WTC11 (cell line): Measurements from ENCODE around the gene OR4S1. TPM values are rescaled to one million over a fixed set of nuclear protein-coding genes. Genes with fewer than 3 reads are reported as not detected.

Source experiments
- ATAC-seq: fragments of 200-7000 bp; cut with Tn5 transposase; 2 replicates; pipeline ENCODE4 v1.10.0; 2021; ENCODE audit warnings: mild to moderate bottlenecking, moderate library complexity
- Bru-seq: library from RNA; stranded (reverse); fragments of 400-500 nt; gene quantifications from one replicate; lab custom pipeline; 2021; lab: Mats Ljungman, UMichigan
- CTCF ChIA-PET: fragments of 300-600 bp; sonication (Branson Sonifier 250); formaldehyde crosslinking; loops from one replicate; lab custom pipeline; 2021; ENCODE audit warnings: antibody characterized with exemption; lab: Charles Lee
- POLR2A ChIA-PET: fragments of 350-600 bp; sonication (Branson Sonifier 250); formaldehyde crosslinking; loops from one replicate; lab custom pipeline; 2021; ENCODE audit warnings: antibody characterized with exemption; lab: Charles Lee
- DNase-seq: peaks from one replicate; pipeline ENCODE4 v3.0.0; 2021; ENCODE audit warnings: low spot score
- H3K27ac Mint-ChIP-seq: 2 replicates; pipeline ENCODE4 v1.8.0; 2021; ENCODE audit warnings: mixed read lengths
- H3K27me3 Mint-ChIP-seq: 2 replicates; pipeline ENCODE4 v1.8.0; 2021; ENCODE audit warnings: low read depth, mild to moderate bottlenecking, moderate library complexity, mixed read lengths
- H3K36me3 Mint-ChIP-seq: 2 replicates; pipeline ENCODE4 v1.8.0; 2021; ENCODE audit warnings: mixed read lengths
- H3K4me1 Mint-ChIP-seq: 2 replicates; pipeline ENCODE4 v1.8.0; 2022; ENCODE audit warnings: mixed read lengths
- H3K4me3 Mint-ChIP-seq: 2 replicates; pipeline ENCODE4 v1.8.0; 2021; ENCODE audit warnings: mild to moderate bottlenecking, moderate library complexity, mixed read lengths
- H3K9me3 Mint-ChIP-seq: 2 replicates; pipeline ENCODE4 v1.8.0; 2021; ENCODE audit warnings: mixed read lengths
- CBFB ChIP-seq: sonication (generic); formaldehyde crosslinking; IDR thresholded peaks from 2 replicates; pipeline ENCODE4 v1.8.1; 2022; ENCODE audit warnings: mild to moderate bottlenecking, low read depth, missing genetic modification reagents
- ELF4 ChIP-seq: sonication (generic); formaldehyde crosslinking; IDR thresholded peaks from 2 replicates; pipeline ENCODE4 v1.8.1; 2022; ENCODE audit warnings: low read depth, mild to moderate bottlenecking, moderate library complexity, missing genetic modification reagents
- EMX1 ChIP-seq: fragments of 250-450 bp; sonication (Bioruptor Pico); IDR thresholded peaks from 2 replicates; pipeline ENCODE4 v1.8.0; 2021; ENCODE audit warnings: mild to moderate bottlenecking
- ETV6 ChIP-seq: sonication (generic); formaldehyde crosslinking; IDR thresholded peaks from 2 replicates; pipeline ENCODE4 v1.8.1; 2022; ENCODE audit warnings: mild to moderate bottlenecking, missing genetic modification reagents
- FOXJ3 ChIP-seq: sonication (generic); formaldehyde crosslinking; IDR thresholded peaks from 2 replicates; pipeline ENCODE4 v1.9.0; 2021; ENCODE audit warnings: missing genetic modification reagents, mild to moderate bottlenecking, borderline replicate concordance
- HMGA2 ChIP-seq: fragments of 250-450 bp; sonication (Bioruptor Pico); IDR thresholded peaks from 2 replicates; pipeline ENCODE4 v1.4.0; 2021; ENCODE audit warnings: mild to moderate bottlenecking, moderate library complexity
- NFE2L1 ChIP-seq: sonication (generic); formaldehyde crosslinking; IDR thresholded peaks from 2 replicates; pipeline ENCODE4 v1.8.1; 2023; ENCODE audit warnings: missing genetic modification reagents
- NFYB ChIP-seq: sonication (generic); formaldehyde crosslinking; conservative IDR thresholded peaks from 2 replicates; pipeline ENCODE4 v1.8.0; 2022; ENCODE audit warnings: low read depth, missing genetic modification reagents
- NR1H2 ChIP-seq: sonication (generic); formaldehyde crosslinking; IDR thresholded peaks from 2 replicates; pipeline ENCODE4 v1.9.0; 2021; ENCODE audit warnings: mild to moderate bottlenecking, moderate library complexity, missing genetic modification reagents
- NR2C2 ChIP-seq: sonication (generic); formaldehyde crosslinking; IDR thresholded peaks from 2 replicates; pipeline ENCODE4 v1.8.0; 2022; ENCODE audit warnings: mild to moderate bottlenecking, missing genetic modification reagents
- RORB ChIP-seq: fragments of 250-450 bp; sonication (Bioruptor Pico); IDR thresholded peaks from 2 replicates; pipeline ENCODE4 v1.9.0; 2021; ENCODE audit warnings: mild to moderate bottlenecking
- SMAD4 ChIP-seq: sonication (generic); formaldehyde crosslinking; IDR thresholded peaks from 2 replicates; pipeline ENCODE4 v1.8.0; 2022; ENCODE audit warnings: mild to moderate bottlenecking, missing genetic modification reagents
- ZNF232 ChIP-seq: sonication (generic); formaldehyde crosslinking; IDR thresholded peaks from 2 replicates; pipeline ENCODE4 v1.8.0; 2022; ENCODE audit warnings: mild to moderate bottlenecking, missing genetic modification reagents
- long read RNA-seq, 3 experiments: library from RNA in 1 of 3; library from capped mRNA in 1 of 3; library from polyadenylated mRNA in 1 of 3; unstranded in 2 of 3; stranded (forward) in 1 of 3; transcript quantifications; one replicate each; pipeline ENCODE4 v2.0.0, GENCODE V29; 2021
- total RNA-seq: library from RNA; stranded (reverse); gene quantifications from 3 replicates; pipeline ENCODE4 v1.2.3, GENCODE V29; 2021
- TF ChIP-seq, protein P1 (sequence below): sonication (generic); formaldehyde crosslinking; IDR thresholded peaks from 2 replicates; pipeline ENCODE4 v1.8.0; 2023; ENCODE audit warnings: missing genetic modification reagents, mild to moderate bottlenecking, borderline replicate concordance
- TF ChIP-seq, protein P2 (sequence below): fragments of 250-450 bp; sonication (Bioruptor Pico); IDR thresholded peaks from 2 replicates; pipeline ENCODE4 v1.9.0; 2021; ENCODE audit warnings: mild to moderate bottlenecking, borderline replicate concordance
- TF ChIP-seq, protein P3 (sequence below): sonication (generic); formaldehyde crosslinking; IDR thresholded peaks from 2 replicates; pipeline ENCODE4 v1.8.1; 2023; ENCODE audit warnings: mild to moderate bottlenecking, missing genetic modification reagents, moderate library complexity
- TF ChIP-seq, protein P4 (sequence below): sonication (generic); formaldehyde crosslinking; IDR thresholded peaks from 2 replicates; pipeline ENCODE4 v1.8.1; 2023; ENCODE audit warnings: mild to moderate bottlenecking, missing genetic modification reagents, moderate library complexity
- TF ChIP-seq, protein P5 (sequence below): sonication (generic); formaldehyde crosslinking; IDR thresholded peaks from 2 replicates; pipeline ENCODE4 v1.8.1; 2022; ENCODE audit warnings: missing genetic modification reagents, borderline replicate concordance

The OR4S1 gene, protein sequence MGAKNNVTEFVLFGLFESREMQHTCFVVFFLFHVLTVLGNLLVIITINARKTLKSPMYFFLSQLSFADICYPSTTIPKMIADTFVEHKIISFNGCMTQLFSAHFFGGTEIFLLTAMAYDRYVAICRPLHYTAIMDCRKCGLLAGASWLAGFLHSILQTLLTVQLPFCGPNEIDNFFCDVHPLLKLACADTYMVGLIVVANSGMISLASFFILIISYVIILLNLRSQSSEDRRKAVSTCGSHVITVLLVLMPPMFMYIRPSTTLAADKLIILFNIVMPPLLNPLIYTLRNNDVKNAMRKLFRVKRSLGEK
- not detected in 3 replicates for total RNA-seq
- not detected for Bru-seq, nascent RNA
- long read RNA-seq, experiment 1 = 0 reads
- long read RNA-seq, experiment 2 = 0 reads
- long read RNA-seq, experiment 3 = 0 reads

DNA sequence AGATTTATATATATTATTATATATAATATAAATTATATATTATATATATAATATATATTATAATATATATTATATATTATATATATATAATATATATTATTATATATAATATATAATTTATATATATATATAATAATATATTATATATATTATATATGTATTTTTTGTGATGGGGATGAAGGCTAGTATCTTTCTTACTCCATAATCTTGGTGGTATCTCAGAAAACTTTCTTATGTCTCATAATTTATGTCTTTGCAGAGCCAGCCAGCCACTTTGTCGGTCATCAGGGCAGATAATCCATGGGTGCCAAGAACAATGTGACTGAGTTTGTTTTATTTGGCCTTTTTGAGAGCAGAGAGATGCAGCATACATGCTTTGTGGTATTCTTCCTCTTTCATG, at the start of gene OR4S1:
OR4S1 (plus strand) TSS at position 301 of the 400 bp plus-strand sequence; CDS start at position 301, 0 bp downstream.
- peaks cover 81% of the 10 kb centered on the region for H3K9me3 Mint-ChIP-seq
- H3K36me3 Mint-ChIP-seq = peaks cover 64% of the 10 kb centered on the region
- ChIA-PET POLR2A (no interaction called here), CTCF (no interaction called here)
- no peak within 1 kb of the TSS for H3K4me3 Mint-ChIP-seq
- no peak within 1 kb of the TSS for H3K27ac Mint-ChIP-seq
- TF ChIP-seq, protein P1, sequence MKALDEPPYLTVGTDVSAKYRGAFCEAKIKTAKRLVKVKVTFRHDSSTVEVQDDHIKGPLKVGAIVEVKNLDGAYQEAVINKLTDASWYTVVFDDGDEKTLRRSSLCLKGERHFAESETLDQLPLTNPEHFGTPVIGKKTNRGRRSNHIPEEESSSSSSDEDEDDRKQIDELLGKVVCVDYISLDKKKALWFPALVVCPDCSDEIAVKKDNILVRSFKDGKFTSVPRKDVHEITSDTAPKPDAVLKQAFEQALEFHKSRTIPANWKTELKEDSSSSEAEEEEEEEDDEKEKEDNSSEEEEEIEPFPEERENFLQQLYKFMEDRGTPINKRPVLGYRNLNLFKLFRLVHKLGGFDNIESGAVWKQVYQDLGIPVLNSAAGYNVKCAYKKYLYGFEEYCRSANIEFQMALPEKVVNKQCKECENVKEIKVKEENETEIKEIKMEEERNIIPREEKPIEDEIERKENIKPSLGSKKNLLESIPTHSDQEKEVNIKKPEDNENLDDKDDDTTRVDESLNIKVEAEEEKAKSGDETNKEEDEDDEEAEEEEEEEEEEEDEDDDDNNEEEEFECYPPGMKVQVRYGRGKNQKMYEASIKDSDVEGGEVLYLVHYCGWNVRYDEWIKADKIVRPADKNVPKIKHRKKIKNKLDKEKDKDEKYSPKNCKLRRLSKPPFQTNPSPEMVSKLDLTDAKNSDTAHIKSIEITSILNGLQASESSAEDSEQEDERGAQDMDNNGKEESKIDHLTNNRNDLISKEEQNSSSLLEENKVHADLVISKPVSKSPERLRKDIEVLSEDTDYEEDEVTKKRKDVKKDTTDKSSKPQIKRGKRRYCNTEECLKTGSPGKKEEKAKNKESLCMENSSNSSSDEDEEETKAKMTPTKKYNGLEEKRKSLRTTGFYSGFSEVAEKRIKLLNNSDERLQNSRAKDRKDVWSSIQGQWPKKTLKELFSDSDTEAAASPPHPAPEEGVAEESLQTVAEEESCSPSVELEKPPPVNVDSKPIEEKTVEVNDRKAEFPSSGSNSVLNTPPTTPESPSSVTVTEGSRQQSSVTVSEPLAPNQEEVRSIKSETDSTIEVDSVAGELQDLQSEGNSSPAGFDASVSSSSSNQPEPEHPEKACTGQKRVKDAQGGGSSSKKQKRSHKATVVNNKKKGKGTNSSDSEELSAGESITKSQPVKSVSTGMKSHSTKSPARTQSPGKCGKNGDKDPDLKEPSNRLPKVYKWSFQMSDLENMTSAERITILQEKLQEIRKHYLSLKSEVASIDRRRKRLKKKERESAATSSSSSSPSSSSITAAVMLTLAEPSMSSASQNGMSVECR (CRISPR knock-in tag) = no peak
- no peak for TF ChIP-seq FOXJ3
- TF ChIP-seq HMGA2 (CRISPR knock-in tag) = peak; percentile 7; the same call in 1 of the 2 replicates
- peaks cover 8% of the 10 kb centered on the region for H3K27me3 Mint-ChIP-seq
- no peaks in the 10 kb centered on the region for H3K4me1 Mint-ChIP-seq
- no peak for ATAC-seq
- DNase-seq = no peak

DNA sequence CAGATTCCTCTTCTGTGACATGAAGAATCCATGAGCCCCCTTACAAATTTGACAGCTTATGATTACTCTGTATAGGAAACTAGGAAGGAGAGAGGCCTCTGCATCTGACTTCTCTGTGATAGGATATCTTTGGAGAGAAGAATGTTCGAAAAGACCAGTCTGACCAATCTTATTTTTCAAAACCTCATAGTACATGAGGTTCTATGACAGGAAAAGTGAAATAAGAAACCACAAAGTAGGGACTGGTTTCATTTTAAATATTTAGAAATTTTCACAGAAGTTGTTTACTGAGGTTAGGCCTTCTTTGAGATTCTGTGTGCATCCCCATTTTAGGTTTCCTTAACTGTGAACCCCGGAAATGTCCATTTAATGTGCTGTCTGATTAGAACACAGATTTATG, 44.4 kb upstream of the OR4S1 start:
- no peak for DNase-seq
- peaks cover 88% of the 10 kb centered on the region for H3K9me3 Mint-ChIP-seq
- CTCF ChIA-PET = no interaction called here
- no peak overlapping the region for H3K4me3 Mint-ChIP-seq
- ATAC-seq = no peak
- no peak overlapping the region for H3K27ac Mint-ChIP-seq
- TF ChIP-seq, protein P2, sequence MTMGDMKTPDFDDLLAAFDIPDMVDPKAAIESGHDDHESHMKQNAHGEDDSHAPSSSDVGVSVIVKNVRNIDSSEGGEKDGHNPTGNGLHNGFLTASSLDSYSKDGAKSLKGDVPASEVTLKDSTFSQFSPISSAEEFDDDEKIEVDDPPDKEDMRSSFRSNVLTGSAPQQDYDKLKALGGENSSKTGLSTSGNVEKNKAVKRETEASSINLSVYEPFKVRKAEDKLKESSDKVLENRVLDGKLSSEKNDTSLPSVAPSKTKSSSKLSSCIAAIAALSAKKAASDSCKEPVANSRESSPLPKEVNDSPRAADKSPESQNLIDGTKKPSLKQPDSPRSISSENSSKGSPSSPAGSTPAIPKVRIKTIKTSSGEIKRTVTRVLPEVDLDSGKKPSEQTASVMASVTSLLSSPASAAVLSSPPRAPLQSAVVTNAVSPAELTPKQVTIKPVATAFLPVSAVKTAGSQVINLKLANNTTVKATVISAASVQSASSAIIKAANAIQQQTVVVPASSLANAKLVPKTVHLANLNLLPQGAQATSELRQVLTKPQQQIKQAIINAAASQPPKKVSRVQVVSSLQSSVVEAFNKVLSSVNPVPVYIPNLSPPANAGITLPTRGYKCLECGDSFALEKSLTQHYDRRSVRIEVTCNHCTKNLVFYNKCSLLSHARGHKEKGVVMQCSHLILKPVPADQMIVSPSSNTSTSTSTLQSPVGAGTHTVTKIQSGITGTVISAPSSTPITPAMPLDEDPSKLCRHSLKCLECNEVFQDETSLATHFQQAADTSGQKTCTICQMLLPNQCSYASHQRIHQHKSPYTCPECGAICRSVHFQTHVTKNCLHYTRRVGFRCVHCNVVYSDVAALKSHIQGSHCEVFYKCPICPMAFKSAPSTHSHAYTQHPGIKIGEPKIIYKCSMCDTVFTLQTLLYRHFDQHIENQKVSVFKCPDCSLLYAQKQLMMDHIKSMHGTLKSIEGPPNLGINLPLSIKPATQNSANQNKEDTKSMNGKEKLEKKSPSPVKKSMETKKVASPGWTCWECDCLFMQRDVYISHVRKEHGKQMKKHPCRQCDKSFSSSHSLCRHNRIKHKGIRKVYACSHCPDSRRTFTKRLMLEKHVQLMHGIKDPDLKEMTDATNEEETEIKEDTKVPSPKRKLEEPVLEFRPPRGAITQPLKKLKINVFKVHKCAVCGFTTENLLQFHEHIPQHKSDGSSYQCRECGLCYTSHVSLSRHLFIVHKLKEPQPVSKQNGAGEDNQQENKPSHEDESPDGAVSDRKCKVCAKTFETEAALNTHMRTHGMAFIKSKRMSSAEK = no peak
- TF ChIP-seq, protein P3, sequence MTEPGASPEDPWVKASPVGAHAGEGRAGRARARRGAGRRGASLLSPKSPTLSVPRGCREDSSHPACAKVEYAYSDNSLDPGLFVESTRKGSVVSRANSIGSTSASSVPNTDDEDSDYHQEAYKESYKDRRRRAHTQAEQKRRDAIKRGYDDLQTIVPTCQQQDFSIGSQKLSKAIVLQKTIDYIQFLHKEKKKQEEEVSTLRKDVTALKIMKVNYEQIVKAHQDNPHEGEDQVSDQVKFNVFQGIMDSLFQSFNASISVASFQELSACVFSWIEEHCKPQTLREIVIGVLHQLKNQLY = no peak
- TF ChIP-seq, protein P4, sequence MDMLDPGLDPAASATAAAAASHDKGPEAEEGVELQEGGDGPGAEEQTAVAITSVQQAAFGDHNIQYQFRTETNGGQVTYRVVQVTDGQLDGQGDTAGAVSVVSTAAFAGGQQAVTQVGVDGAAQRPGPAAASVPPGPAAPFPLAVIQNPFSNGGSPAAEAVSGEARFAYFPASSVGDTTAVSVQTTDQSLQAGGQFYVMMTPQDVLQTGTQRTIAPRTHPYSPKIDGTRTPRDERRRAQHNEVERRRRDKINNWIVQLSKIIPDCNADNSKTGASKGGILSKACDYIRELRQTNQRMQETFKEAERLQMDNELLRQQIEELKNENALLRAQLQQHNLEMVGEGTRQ = no peak
- TF ChIP-seq NR2C2 (CRISPR knock-in tag) (no peak), EMX1 (CRISPR knock-in tag) (no peak), RORB (CRISPR knock-in tag) (no peak), ELF4 (CRISPR knock-in tag) (no peak), NR1H2 (CRISPR knock-in tag) (no peak), CBFB (CRISPR knock-in tag) (no peak), SMAD4 (CRISPR knock-in tag) (no peak), ZNF232 (CRISPR knock-in tag) (no peak), NFE2L1 (CRISPR knock-in tag) (no peak), NFYB (CRISPR knock-in tag) (no peak), ETV6 (CRISPR knock-in tag) (no peak)
- TF ChIP-seq, protein P5, sequence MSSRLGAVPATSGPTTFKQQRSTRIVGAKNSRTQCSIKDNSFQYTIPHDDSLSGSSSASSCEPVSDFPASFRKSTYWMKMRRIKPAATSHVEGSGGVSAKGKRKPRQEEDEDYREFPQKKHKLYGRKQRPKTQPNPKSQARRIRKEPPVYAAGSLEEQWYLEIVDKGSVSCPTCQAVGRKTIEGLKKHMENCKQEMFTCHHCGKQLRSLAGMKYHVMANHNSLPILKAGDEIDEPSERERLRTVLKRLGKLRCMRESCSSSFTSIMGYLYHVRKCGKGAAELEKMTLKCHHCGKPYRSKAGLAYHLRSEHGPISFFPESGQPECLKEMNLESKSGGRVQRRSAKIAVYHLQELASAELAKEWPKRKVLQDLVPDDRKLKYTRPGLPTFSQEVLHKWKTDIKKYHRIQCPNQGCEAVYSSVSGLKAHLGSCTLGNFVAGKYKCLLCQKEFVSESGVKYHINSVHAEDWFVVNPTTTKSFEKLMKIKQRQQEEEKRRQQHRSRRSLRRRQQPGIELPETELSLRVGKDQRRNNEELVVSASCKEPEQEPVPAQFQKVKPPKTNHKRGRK (CRISPR knock-in tag) = no peak
- TF ChIP-seq, all 79 proteins: peak for 0
- H3K27me3 Mint-ChIP-seq = peaks cover 5% of the 10 kb centered on the region; the same call in 1 of the 2 replicates
- peaks cover 64% of the 10 kb centered on the region for H3K36me3 Mint-ChIP-seq
- POLR2A ChIA-PET = no interaction called here
- no peaks in the 10 kb centered on the region for H3K4me1 Mint-ChIP-seq
